Globus pallidus (tissue), 1 donor: ENCODE data around the gene PARD6B.
A peak's percentile ranks its signal among the peaks of the same experiment; 100 is the strongest.

Experiments
- DNase-seq: peaks from one replicate; pipeline ENCODE4 v3.0.0-alpha.2; 2015; ENCODE audit warnings: low spot score

Gene PARD6B

DNA sequence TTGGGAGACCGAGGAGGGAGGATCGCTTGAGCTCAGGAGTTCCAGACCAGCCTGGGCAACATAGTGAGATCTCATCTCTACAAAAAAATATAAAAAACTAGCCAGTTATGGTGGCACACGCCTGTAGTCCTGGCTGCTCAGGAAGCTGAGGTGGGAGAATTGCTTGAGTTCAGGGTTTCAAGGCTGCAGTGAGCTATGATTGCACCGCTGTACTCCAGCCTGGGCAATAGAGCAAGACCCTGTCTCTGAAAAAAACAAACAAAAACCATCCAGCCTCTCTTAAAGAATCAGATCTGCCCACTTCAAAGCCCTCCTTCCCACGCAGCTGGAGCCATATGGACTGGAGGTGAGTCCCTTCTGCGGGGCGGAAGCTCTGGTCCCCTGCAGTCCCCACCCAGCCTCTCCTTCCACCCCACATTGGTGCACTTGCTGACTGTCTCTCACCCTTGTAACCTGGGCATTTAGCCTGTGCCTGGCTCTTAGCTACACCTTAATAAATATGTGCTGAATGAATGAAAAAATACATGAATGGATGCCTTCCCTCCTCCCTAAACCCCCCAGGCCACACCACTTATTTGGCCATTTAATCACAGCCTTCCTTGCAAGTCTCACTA, 7.2 kb upstream of the PARD6B start:
- no peak for DNase-seq

DNA sequence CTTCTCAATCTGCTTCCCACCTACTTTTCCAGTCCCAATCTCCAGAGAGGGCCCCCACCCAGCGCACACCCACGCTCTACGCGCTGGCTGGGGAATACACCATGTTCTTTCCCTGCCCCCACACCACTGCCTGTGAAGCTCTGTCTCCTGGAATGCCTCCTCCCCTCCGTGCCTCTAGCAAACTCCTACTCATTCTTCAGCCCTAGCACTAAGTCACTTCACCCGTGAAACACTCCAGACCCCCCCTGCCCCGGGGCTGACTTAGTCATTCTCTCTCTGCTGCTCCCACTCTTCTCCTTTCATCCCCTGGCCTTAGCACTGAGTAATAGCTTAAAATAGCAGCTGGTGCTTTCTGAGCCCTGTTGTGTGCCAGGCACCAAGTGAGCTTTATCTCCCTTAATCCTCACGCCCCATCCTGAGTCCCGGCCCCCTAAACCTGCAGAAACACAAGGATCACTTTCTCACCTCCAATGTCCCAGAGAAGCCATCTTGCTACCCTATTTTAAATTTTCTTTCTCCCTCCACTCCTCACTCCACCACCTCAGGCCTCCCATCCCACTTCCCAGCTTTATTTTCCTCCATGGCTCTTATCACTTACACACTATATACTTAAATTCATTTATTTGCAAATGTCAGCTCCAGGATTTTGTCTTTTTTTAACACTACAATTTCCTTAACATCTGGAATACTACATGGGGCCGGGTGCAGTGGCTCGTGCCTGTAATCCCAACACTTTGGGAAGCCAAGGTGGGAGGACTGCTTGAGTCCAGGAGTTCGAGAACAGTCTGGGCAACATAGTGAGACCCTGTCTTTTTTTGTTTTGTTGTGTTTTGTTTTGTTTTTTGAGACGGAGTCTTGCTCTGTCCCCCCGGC, 6.3 kb upstream of the PARD6B start:
- no peak for DNase-seq

DNA sequence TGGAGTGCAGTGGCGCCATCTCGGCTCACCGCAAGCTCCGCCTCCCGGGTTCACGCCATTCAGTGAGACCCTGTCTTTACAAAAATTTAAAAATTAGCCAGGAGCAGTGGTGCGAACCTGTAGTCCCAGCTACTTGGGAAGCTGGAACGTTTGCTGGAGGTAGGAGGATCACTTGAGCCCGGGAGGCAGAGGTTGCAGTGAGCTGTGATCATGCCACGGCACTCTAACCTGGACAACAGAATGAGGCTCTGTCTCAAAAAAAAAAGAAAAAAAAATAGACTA, 5.7 kb upstream of the PARD6B start:
- no peak for DNase-seq

DNA sequence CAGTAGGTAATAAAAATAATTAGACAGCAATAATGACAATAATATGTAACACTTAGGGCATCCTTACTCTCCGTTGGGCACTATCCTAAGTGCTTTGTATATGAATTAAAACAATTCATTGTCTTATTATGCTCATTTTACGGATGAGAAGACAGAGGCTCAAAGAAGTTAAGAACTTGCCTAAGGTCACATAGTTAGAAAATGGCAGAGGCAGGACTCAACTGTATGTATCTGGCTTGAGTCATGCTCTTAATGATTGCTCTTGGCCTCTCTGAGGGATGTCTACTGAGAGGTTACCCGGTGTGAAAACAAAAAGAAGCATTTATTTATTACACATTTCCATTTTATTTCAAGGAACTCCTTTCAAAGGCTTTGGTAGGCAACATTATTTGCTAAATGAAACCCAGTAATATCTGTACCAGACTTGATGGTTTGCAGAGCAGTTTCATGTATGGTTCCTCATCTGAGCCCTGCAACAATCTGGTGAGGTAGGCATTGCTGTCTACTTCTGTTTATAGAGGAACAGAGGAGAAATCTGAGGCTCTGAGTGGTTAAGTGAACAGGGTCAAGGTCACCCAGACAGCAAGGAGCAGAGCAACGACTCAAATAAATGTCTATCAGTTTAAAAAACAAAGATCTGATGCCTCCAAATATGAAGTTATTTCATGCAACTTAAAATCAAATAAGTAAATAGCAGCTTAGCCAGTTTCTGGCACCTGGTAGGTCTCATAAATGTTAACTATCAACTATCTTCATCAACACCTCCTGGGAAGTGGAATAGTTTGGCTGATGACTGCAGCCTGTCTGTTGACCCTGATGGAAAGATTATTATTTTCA, 4.2 kb upstream of the PARD6B start:
- DNase-seq, result no peak

DNA sequence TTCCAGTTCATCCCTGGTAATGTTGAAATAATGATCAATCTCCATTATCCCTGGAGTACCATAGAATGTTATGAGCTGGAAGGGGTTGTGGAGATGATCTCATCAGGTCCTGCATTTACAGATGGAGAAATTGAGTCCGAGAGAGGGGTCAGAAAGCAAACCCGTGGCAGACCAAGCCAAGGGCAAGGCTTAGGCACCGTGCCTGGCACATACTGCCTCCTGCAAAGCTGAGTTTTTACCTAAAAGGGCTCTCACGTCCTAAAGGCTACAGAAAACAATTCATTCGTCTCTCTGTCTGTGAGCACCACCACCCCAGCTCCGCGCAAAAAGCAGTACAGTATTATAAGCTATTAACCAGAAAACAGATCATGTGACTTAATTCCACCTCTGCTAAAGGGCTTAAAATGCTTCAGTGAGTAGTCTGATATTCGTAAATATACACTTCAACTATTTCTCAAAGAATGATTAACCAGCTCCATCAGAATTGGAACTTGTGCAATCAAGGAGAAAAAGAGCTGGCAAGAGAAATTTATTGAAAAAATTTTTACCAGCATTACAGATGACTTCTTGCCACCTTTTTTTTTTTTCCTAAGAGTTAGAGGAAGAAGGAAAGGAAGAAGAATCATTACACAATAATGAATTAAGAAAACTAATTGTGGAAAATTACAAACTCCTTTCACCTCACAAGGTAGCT, 3.4 kb upstream of the PARD6B start:
- DNase-seq, result no peak

DNA sequence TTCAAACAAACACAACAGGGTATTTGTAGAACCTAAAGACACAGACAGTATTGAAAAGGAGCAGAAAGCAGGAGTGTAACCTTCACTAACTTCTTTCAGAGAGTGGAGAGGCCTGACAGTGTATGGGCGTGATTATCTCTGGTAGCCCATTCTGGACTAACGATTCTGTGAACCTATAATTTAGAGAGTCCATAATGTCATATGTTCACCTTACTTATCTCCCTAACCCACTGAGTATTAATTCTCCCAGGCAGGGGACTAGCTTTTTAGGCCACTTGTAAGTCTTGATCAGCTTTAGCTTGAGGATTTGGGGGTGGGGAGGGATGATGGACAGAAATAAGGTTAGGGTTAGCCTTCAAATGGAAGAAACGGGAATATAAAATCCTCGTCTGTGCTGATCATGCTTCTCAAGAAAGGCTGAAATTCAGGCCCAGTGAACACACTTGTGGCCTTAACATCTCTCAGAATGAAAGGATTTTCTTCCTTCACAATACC, 2.8 kb upstream of the PARD6B start:
- no peak for DNase-seq

DNA sequence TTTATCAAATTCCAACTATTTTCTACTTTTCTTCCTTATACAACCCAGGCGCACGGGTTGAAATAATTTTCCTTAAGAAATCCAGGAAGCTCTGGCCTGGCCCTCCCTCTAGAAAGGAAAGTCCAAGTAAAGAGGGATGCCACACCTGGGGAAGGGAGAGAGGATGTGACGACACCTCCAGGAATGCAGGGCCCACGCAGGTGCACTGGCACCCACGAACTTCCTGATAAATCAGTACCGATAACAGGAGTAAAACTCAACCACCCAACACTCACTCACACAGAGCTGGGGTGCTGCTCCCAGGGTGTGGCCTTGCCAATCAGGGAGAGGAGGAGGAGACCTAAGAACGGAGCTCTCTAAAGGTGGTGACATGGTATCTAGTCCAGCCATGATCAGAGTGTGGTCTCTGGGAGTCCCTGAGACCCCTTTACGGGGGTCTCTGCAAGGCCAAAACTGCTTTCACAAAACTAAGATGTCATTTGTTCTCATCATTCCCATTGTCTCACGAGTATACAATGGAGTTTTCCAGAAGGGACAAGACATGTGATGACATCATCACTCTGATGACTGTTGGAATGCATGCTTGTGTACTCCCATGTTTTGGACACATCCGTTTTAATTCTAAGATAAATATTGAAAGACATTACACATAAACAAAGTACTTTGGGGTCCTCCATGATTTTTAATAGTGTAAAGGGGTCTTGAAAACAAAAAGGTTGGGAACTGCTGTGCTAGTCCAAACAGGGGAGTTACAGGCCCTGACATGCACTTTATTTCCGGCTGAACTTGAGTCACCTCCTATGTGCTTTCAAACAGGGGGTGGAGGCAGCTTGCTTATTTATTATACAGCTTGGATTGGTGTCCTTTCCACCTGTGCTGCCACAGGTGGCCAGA, 2.2 kb upstream of the PARD6B start:
- DNase-seq, result no peak

DNA sequence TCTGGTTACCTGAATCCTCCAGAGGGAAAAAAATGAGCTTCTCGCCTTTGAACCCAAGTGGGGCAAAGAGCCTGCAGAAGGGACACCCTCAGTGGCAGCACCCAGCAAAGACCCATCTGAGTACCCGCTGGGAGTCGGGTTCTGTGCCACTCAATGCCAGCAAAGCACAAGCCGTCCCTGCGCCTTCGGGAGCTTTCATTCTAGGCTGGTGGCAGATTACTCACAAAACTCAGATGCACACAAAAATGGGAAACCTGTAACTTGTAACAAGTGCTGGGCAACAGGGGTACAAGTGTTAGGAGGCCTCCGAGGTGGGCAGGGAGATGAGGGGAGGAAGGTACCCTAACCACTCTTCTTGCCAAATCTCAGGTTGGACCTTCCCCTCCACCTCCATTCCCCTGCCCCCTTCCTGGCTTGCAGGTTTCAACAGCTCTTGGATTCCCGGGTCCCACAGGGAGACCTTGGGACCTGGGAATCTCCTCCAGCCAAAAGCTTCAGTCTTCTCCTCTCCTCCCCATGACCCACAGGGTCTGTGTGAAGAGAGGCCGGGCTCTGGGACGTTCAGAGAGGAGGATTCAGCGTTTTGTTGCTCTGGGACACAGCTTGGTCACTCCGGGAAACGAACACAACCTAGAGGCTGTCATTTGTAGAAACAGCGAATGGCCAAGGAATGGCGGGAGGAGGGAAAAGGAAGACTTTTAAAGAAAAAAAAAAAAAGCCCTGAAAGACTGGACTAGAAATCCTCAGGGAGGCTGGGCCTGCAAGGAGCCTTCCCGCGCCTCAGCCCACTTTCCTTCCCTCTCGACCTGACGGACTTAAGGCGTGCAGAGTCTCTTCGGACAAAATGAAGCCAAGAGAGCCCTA, 1.2 kb upstream of the PARD6B start:
- peak; percentile 23 for DNase-seq

DNA sequence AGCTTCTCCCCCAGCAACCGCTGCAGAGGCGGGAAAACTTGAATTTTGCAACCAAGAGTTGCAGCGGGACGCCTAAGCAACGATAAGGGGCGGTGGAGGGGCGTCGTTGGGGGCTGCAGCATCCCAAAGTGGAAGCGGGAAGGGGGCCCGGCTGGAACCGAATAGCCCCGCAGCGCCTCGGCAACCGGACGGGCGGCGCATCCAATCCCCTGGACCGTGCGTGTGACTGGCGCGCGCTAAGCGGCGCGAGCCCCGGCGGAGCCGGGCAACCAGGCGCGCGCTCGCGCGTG, 670 bp upstream of the PARD6B start:
- DNase-seq, result no peak

DNA sequence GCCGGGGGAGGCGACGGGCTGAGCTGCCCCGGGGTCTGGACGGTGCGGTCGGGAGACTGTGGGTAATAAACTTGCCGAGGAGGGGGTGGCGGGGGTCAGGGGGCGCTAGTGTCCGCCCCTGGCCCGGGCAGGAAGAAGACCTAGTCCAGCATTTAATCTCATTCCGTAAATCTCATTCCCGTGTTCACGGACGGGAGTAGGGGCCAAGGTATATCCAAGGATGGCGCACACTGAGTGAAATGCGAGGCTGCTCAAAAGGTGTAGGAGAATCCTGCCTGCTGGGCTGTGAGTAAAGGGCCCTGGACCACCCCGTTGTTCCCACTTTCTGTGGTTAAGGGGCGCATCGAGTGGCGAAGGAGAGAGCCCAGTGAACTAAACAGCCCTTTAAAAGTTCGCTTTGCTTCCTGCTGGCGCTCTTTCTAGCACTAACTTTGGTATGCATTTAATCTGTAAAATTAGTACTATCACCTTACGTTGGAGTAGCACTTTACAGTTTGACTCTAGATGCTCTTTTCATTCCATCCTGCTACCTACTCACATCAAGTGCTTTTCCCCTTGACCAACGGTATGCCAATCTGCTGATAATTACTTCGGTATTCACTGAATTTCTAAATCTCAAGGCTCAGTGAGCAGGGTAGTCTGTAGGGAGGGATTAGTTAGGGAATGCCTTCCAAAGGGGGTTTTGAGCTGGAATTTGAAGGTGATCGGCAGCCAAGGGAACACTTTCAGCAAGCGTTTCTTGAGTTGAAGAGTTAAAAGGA, 730 bp downstream of the PARD6B start:
- no peak for DNase-seq

DNA sequence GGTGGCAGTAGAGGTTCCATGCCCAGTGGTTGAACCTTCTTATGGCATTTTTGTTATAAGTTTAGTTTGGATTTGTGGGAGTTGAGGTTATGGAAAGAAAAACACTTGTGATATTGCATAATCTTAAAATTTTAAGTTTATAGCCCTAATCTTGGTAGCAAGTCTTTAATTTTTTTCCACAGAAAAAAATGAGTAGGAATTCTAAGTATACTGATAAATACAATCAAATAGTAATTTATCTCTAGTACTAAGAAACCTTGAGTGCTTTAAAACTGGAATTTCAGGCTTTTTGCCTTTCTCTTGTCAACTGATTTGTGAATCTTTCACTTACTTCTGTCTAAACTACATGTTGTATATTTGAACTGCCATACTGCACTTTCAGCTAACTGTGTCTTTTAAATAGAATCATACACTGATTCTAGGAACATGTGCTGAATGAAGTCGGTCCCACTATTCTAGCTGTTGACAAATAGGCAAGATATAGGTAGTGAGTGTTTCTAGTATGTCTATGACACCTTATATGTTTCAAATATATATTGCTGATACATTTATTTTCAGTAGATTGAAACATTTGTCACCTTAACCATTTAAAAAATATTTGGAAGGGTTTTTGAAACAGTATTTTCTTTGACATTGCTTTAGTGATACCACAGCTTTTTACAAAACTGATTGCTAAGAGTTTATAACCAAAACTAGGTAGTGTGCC, 2.4 kb downstream of the PARD6B start:
- no peak for DNase-seq

DNA sequence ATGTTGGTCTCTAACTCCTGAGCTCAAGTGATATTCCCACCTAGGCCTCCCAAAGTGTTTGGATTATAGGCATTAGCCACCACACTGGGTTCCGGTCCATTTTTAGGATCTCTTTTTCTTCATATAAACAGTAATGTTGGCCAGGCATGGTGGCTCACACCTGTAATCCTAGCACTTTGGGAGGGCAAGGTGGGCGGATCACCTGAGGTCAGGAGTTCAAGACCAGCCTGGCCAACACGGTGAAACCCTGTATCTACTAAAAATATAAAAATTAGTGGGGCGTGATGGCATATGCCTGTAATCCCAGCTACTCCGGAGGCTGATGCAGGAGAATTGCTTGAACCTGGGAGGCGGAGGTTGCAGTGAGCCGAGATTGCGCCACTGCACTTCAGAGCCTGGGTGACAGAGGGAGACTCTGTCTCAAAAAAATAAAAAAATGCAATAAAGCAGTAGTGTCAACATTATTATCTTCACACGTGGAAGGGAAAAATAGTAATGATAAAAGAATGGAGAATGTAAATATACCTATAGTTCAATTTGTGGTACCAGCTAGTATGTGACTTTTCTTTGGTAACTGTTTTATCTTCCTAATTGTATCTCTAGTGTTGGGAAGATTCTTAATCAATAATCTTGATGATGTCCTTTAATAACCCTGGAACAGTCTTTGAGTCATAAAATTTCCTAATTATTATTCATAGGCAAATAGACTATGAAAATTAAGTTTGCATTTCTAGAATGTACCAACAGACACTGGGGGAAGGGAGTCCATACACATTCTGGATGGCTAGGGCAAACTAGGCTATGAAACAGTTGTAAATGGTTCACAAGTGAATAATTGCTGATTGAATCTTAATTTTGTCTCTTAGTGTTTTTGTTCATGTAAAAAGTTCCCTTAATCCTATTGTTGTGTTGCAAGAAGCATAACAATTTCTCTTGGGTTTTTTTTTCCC, 3.6 kb downstream of the PARD6B start:
- no peak for DNase-seq

DNA sequence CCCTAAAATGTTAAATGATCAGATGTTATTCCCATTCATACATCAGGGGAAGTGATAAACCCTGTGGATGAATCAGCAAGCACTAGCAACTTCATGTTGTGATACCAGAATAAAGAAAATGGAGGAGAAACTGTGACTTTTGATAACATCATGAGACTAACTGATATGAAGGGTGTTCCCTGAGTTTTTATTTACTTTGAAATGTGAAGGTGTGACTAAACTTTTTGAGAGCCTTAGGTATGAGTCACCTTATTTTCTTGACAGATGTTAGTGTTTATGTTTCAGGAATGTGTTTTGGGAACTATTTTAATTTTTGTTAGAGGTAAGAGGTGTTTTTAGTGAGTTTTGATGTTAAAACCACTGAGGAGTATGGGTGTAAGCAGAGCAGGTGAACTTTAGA, 4.4 kb downstream of the PARD6B start:
- no peak for DNase-seq

DNA sequence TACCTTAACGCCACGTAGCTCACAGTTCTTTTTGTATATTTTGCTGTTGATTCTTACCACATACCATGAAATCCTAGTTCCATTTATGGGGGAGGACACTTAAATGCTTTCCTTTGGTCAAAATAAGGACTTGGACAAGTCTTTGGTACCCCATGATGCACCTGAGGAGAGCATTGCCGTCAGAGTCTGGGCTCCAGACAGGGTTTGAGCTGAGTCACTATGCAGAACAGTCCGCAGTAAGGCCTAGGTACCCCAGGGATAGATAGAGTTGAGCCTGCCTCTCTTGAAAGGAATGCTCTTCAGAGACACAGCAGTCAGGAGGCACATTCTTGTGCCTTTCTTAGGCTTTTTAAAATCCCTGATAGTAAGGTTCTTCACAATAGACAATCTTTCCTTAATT, 6.0 kb downstream of the PARD6B start:
- DNase-seq, result no peak

DNA sequence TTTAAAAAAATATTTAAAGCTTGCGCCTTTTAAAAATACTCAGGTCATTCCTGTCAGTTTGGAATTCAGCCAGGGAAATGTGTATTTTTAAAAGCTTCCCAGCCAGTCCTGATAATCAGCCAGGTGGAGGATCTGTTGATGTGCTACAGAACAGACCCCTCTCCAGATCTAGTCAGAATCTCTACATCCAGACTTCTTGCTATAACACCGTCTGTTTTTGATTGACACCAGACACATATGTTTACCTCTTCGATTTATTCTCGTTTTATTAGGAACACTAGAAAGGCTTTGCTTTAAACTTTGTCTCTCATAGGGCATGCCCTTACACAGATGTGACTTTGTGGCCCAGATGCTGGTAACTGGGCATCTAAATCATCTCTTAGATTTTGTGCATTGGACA, 11.7 kb downstream of the PARD6B start:
- no peak for DNase-seq

DNA sequence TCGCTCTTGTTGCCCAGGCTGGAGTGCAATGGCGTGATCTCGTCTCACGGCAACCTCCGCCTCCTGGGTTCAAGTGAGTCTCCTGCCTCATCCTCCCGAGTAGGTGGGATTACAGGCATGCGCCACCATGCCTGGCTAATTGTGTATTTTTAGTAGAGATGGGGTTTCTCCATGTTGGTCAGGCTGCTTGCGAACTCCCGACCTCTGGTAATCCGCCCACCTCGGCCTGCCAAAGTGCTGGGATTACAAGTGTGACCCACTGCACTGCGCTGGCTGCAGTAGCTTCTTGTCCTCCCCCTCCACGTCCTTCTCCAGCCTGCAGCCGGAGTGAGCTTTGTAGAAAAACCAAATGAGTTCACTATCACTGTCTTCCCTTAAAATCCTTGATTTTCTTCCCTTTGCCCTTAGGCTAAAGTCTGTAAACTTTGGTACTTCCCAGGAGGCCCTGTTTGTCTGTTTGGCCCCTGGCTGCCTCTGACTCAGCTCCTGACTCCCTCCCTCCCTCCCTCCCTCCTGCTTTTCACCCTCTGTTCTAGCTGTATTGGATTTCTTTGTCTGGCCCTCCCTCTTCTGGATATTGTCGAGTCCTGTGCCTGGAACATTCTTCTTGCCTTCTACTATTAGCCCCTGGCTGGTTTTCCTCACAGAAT, 12.9 kb downstream of the PARD6B start:
- peak; percentile 51 for DNase-seq

DNA sequence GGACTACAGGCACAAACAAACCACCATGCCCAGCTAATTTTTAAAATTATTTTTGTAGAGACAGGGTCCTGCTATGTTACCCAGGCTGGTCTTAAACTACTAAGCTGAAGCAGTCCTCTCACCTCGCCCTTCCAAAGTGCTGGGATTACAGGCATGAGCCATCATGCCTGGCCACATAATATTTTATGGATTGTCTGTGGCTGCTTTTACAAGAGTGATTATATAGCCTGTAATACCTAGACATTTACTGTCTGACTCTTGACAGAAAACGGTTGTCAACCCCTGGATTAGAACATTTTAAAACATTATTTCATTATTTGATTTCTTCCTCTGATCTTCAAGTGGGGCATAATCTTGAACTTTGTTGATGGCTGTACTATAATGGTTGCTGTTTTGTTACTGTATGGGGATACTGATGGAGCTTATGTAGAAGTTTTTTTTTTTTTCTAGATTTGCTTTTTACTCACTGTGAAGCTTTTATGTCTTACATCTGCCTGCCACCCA, 14.3 kb downstream of the PARD6B start:
- no peak for DNase-seq
